B cell (primary cell): Measurements from ENCODE around the gene LHX6. TPM values are rescaled to one million over a fixed set of nuclear protein-coding genes. Genes with fewer than 3 reads are reported as not detected.

Source experiments
- ATAC-seq: fragments of 200-7000 bp; cut with Tn5 transposase; one replicate; pipeline ENCODE4 v1.10.0; 2021; ENCODE audit warnings: low read depth, mild to moderate bottlenecking, moderate number of reproducible peaks, moderate library complexity
- CTCF ChIA-PET: fragments of 350-600 bp; sonication (Branson Sonifier 250); formaldehyde crosslinking; loops from one replicate; lab custom pipeline; 2021; ENCODE audit warnings: antibody characterized with exemption, inconsistent platforms; lab: Charles Lee
- POLR2A ChIA-PET: fragments of 350-600 bp; sonication (Branson Sonifier 250); formaldehyde crosslinking; loops from one replicate; lab custom pipeline; 2021; ENCODE audit warnings: antibody characterized with exemption; lab: Charles Lee
- DNase-seq: peaks from one replicate; pipeline ENCODE4 v3.0.0; 2013
- H2AFZ ChIP-seq: 2 replicates; pipeline ENCODE4 v1.6.1; 2012; ENCODE audit warnings: mild to moderate bottlenecking, low read depth, low read length; ENCODE audit not compliant: insufficient read depth, poor library complexity, severe bottlenecking
- H3K27ac ChIP-seq, 2 donors: 1 replicate in 1 of 2; 2 replicates in 1 of 2; pipeline ENCODE4 v1.5.1; 2012 to 2013; ENCODE audit warnings: low read length in 2 of 2, mild to moderate bottlenecking in 2 of 2, moderate library complexity in 1 of 2
- H3K27me3 ChIP-seq, 4 experiments: fragments of 200-600 bp in 1 of 4; sonication (generic) in 1 of 4; replicated peaks in 1 of 4; 1 replicate in 2 of 4; 2 replicates in 2 of 4; pipeline versions ENCODE4 v1.6.1 to v1.7.0; 2013 to 2016; ENCODE audit warnings: low read length in 3 of 4, mild to moderate bottlenecking in 2 of 4, mixed read lengths in 1 of 4, moderate library complexity in 1 of 4; ENCODE audit not compliant: insufficient read depth in 4 of 4, control insufficient read depth in 3 of 4; ENCODE audit errors: control extremely low read depth in 1 of 4
- H3K36me3 ChIP-seq, 2 experiments: replicated peaks in 1 of 2; 1 replicate in 1 of 2; 2 replicates in 1 of 2; pipeline versions ENCODE4 v1.6.1 to v1.7.1; 2013; ENCODE audit warnings: low read length in 1 of 2; ENCODE audit not compliant: insufficient read depth in 2 of 2, control insufficient read depth in 1 of 2; ENCODE audit errors: control extremely low read depth in 1 of 2, extremely low read depth in 1 of 2
- H3K4me1 ChIP-seq, 2 donors: fragments of 200-600 bp in 1 of 2; sonication (generic) in 1 of 2; 1 replicate in 1 of 2; 2 replicates in 1 of 2; pipeline versions ENCODE4 v1.5.1 to v1.6.1; 2013 to 2017; ENCODE audit warnings: low read length in 2 of 2; ENCODE audit not compliant: control insufficient read depth in 2 of 2, insufficient read depth in 2 of 2
- H3K4me2 ChIP-seq: replicated peaks from 2 replicates; pipeline ENCODE3; 2012; ENCODE audit warnings: mild to moderate bottlenecking, low read depth, low read length; ENCODE audit not compliant: poor library complexity, severe bottlenecking
- H3K4me3 ChIP-seq, 5 experiments: fragments of 200-600 bp in 1 of 5; sonication (generic) in 1 of 5; 1 replicate in 3 of 5; 2 replicates in 2 of 5; pipeline versions ENCODE4 v1.5.1 to v1.7.0; 2011 to 2016; ENCODE audit warnings: low read length in 4 of 5, mild to moderate bottlenecking in 4 of 5, low read depth in 2 of 5, control low read depth in 1 of 5, moderate library complexity in 1 of 5; ENCODE audit not compliant: insufficient read depth in 1 of 5; ENCODE audit errors: control extremely low read depth in 1 of 5, extremely low read depth in 1 of 5
- H3K79me2 ChIP-seq: fragments of 200-600 bp; sonication (generic); one replicate; pipeline ENCODE4 v1.6.0; 2016; ENCODE audit warnings: low read length; ENCODE audit not compliant: control insufficient read depth, insufficient read depth
- H3K9ac ChIP-seq: fragments of 200-600 bp; sonication (generic); 2 replicates; pipeline ENCODE4 v1.6.1; 2017; ENCODE audit warnings: mild to moderate bottlenecking, low read length, moderate library complexity
- H3K9me3 ChIP-seq, 3 donors: one replicate each; pipeline versions ENCODE4 v1.6.1 to v1.7.1; 2013; ENCODE audit warnings: low read length in 2 of 3; ENCODE audit not compliant: control insufficient read depth in 2 of 3, insufficient read depth in 1 of 3; ENCODE audit errors: control extremely low read depth in 1 of 3
- H4K20me1 ChIP-seq: 2 replicates; pipeline ENCODE4 v1.6.0; 2012; ENCODE audit warnings: mild to moderate bottlenecking, low read length; ENCODE audit not compliant: insufficient read depth, control insufficient read depth, poor library complexity, severe bottlenecking
- H3K27ac Mint-ChIP-seq: one replicate; pipeline ENCODE4 v1.8.0; 2021; ENCODE audit warnings: mixed read lengths
- H3K27me3 Mint-ChIP-seq: one replicate; pipeline ENCODE4 v1.8.0; 2021; ENCODE audit warnings: mixed read lengths
- H3K4me1 Mint-ChIP-seq: one replicate; pipeline ENCODE4 v1.8.0; 2021; ENCODE audit warnings: mixed read lengths
- H3K4me3 Mint-ChIP-seq: one replicate; pipeline ENCODE4 v1.8.0; 2021; ENCODE audit warnings: mixed read lengths
- H3K9me3 Mint-ChIP-seq: one replicate; pipeline ENCODE4 v1.8.0; 2022; ENCODE audit warnings: mixed read lengths; ENCODE audit not compliant: insufficient read depth
- EZH2 ChIP-seq: IDR thresholded peaks from 2 replicates; pipeline ENCODE4 v1.6.1; 2012; ENCODE audit warnings: borderline replicate concordance, low read depth, mild to moderate bottlenecking, moderate library complexity, low read length; ENCODE audit not compliant: insufficient read depth, poor library complexity, severe bottlenecking
- WGBS: methylation state at CpG from one replicate; pipeline ENCODE4 v1.1.5; 2013; ENCODE audit warnings: missing lambda C conversion rate; ENCODE audit not compliant: insufficient coverage; 5-methylcytosine and 5-hydroxymethylcytosine counted together
- intact Hi-C: fragments of 100-400 bp; cut with micrococcal nuclease; formaldehyde crosslinking; loops from one replicate; pipeline ENCODE4 v1.10.0; 2022
- polyA plus RNA-seq: library from polyadenylated mRNA; depleted of rRNA; stranded (reverse); fragments of >200 nt; gene quantifications from 2 replicates; pipeline ENCODE4 v1.2.3, GENCODE V29; 2012
- total RNA-seq, 2 donors: library from RNA; stranded (reverse); fragments of 120-200 nt in 1 of 2; gene quantifications; 1 replicate in 1 of 2; 2 replicates in 1 of 2; pipeline versions ENCODE4 v1.2.3 to v1.2.4, GENCODE V29; 2013 to 2022
- TF ChIP-seq, protein P1 (sequence below): fragments of 200-600 bp; IDR thresholded peaks from one replicate; pipeline ENCODE4 v1.8.0; 2022; ENCODE audit warnings: antibody characterized with exemption, mild to moderate bottlenecking

LHX6 gene
- total and polyA plus RNA-seq, 2 donors (not counting 1 experiment from before 2014, with no cell fraction given) = 0.03 TPM; not detected in 1

DNA sequence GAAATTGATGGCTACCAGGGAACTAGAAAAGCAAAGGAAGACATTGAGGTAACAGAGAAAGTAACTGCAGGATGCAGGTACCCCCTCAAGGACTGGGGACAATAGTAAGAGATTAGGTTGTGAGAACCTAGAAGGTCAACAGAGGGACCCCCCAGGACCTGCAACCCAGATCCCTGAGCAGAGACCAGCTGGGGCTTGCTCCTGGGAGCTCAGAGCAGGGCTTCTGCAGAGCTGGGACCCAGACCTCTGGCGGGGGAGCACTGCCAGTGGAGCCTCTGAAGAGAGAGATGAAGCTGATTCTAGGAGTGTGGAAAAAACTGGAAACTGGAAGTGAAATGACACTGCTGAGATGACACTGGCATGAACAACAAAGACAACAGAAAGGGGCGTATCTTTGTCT, 51.8 kb downstream of the LHX6 start:
- Mint-ChIP-seq H3K4me1 (no peaks in the 10 kb centered on the region), H3K4me3 (no peak overlapping the region), H3K9me3 (no peaks in the 10 kb centered on the region), H3K27ac (no peak overlapping the region), H3K27me3 (peaks cover 50% of the 10 kb centered on the region)
- DNase-seq (no peak), ATAC-seq (no peak)
- intact Hi-C loops = no loop called here
- CTCF ChIA-PET = no interaction called here
- Histone ChIP-seq H2AFZ (no peak overlapping the region), H3K79me2 (no peaks in the 10 kb centered on the region), H3K36me3 (no peaks in the 10 kb centered on the region), H4K20me1 (no peaks in the 10 kb centered on the region), H3K4me3 (no peak overlapping the region), H3K9me3 (no peaks in the 10 kb centered on the region), H3K27me3 (peaks cover 0 to 18% (median 6%) of the 10 kb centered on the region in 4 experiments), H3K4me1 (no peaks in the 10 kb centered on the region), H3K27ac (no peak overlapping the region), H3K9ac (no peak overlapping the region), H3K4me2 (no peak overlapping the region)
- WGBS = 88% methylated on average over 2 of the region's 2 CpGs
- TF ChIP-seq EZH2 = no peak
- TF ChIP-seq, protein P1, sequence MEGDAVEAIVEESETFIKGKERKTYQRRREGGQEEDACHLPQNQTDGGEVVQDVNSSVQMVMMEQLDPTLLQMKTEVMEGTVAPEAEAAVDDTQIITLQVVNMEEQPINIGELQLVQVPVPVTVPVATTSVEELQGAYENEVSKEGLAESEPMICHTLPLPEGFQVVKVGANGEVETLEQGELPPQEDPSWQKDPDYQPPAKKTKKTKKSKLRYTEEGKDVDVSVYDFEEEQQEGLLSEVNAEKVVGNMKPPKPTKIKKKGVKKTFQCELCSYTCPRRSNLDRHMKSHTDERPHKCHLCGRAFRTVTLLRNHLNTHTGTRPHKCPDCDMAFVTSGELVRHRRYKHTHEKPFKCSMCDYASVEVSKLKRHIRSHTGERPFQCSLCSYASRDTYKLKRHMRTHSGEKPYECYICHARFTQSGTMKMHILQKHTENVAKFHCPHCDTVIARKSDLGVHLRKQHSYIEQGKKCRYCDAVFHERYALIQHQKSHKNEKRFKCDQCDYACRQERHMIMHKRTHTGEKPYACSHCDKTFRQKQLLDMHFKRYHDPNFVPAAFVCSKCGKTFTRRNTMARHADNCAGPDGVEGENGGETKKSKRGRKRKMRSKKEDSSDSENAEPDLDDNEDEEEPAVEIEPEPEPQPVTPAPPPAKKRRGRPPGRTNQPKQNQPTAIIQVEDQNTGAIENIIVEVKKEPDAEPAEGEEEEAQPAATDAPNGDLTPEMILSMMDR = no peak
- POLR2A ChIA-PET = no interaction called here

DNA sequence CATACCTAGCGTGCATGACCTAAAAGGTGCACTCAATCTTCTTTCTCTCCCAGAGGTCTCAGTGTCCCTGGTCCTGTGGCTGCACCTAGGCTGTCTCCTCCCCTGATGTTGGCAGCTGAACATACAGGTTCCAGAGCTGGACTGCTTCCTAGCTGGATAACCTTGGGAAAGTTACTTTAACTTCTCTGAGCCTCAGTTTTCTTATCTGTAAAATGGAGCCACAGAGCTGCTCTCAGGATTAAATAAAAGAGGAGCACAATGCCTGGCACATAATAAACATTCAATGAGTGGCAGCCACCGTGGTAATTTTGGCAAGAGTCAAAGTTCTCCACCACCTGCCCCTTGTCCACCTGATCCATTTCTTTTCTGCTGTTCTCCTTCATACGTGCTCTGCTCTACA, 55.1 kb downstream of the LHX6 start:
- Mint-ChIP-seq H3K4me1 (no peaks in the 10 kb centered on the region), H3K27me3 (peaks cover 46% of the 10 kb centered on the region), H3K27ac (no peak overlapping the region), H3K9me3 (no peaks in the 10 kb centered on the region), H3K4me3 (no peak overlapping the region)
- Histone ChIP-seq H2AFZ (no peak overlapping the region), H3K27ac (no peak overlapping the region), H3K4me1 (no peaks in the 10 kb centered on the region), H3K36me3 (no peaks in the 10 kb centered on the region), H3K9ac (no peak overlapping the region), H4K20me1 (no peaks in the 10 kb centered on the region), H3K4me3 (no peak overlapping the region), H3K79me2 (no peaks in the 10 kb centered on the region), H3K27me3 (peaks cover 0 to 28% (median 10%) of the 10 kb centered on the region in 4 experiments), H3K9me3 (peaks cover 0 to 3% (median 0%) of the 10 kb centered on the region in 3 donors), H3K4me2 (no peak overlapping the region)
- TF ChIP-seq, protein P1 = no peak
- TF ChIP-seq EZH2 = no peak
- POLR2A ChIA-PET = no interaction called here
- no peak for DNase-seq
- CTCF ChIA-PET = no interaction called here
- no peak for ATAC-seq
- intact Hi-C loops = no loop called here
- WGBS = 87% methylated on average over 3 of the region's 3 CpGs
